Bone marrow (tissue), 2 donors: ENCODE measurements around the gene SLC27A4.
A peak's percentile ranks its signal among the peaks of the same experiment; 100 is the strongest.

ENCODE experiments used
- DNase-seq, 2 donors: peaks; one replicate each; lab custom pipeline; 2025; lab: John Stamatoyannopoulos, UW

Gene SLC27A4

DNA sequence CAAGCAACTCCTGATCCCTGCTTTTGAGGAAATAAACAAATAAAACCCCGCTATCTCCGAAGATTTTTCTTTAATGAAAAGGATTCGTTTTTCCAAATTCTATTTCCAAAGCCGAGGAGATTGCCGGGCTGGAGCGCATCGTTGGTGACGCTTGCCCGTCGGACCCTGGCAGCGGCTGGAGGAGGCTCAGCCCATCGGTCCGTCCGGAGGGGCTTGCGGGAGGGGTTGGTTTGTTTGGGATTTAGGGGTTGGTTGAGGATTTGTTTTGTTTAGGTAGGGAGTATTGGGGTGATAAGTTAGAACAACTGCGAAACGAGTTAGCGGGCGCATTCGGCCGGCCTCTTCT is 51.6 kb downstream of the SLC27A4 start:
- DNase-seq, result no peak

DNA sequence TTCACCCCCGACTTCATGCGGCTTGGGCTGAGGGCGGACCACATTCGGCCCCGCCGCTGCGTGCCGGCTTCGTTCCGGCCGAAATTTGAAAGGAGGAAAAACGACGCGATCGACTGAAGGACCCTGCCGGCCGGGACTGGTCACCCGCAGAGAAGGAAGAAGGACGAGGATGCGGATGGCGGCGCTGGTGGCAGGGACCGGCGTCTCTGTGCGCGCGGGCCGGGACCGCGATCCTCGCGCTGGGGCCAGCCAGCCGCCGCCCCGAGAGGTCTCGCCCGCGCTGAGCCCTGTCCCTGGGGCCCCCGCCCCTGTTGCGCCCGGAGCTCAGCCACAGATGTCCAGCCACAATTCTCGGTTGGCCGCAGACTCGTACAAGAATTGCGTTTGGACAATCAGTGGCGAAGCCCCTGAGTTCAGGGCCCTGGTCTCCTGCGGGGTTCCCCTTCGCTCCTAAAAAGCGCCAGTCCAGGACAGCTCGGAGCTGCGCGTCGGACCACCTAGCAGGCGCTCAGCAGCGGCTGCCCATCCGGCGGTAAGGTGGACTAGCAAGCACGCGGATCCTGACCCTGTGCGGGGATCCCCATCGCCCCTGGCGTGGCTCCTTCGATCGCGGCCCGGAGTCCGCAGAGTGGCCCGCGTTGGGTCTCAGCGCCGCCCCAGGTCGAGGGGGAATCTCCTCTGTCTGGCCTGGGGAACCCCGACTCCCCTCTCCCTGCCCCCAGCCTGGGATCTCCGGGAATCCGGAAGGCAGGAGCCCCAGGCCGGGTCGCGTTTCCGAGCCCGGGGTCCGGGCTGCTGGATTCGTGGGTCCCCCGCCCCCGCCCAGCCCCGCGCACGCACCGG is 52.2 kb downstream of the SLC27A4 start:
- no peak for DNase-seq

DNA sequence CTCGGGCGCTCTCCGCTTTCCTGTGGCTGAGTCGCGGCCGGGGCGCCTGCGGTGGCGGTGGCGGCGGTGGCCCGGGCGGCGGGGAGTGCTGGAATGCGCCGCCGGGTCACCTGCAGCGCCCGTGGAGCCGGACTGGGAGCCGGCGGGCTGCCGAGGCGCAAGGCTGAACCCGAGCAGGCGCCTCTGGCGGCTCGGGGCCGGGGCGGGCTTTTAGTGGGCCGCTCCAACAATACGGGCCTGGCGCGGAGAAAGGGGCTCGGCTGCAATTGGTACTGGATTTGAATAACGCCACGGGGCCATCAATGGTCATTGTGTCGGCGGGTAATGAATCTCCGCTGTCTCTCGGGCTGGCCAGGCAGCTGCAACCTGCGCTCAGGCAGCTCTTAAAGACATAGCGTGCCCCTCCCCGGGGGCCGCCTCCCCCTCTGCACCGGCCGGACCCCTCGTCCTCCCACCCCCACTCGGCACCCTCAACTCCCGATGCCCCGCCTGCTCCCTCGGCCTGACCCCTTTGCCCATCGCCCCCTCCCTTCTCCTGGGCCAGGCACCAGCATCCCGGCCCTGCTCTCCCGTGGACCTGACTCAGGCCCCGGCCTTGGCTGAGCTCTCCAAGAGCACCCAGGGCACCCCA is 52.9 kb downstream of the SLC27A4 start:
- no peak for DNase-seq

DNA sequence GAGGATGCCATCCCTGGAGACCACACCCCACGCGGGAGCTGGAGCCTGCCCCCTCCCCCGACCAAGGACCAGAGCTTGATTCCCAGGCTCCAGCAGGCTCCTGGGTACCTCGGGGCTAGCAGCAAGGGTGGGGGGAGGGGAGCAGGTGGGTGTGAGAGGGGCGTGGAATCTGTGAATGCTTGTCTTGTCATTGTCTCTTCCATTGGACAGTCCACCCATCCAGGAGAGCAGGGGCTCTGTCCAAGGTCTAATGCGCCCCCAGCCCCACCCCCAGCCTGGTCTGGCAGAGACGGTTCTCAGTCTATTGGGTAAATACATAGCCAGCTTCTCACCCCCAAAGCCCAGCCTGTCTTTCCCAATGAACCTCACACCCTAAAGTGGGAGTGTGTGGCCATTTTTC is 53.6 kb downstream of the SLC27A4 start:
- no peak for DNase-seq

DNA sequence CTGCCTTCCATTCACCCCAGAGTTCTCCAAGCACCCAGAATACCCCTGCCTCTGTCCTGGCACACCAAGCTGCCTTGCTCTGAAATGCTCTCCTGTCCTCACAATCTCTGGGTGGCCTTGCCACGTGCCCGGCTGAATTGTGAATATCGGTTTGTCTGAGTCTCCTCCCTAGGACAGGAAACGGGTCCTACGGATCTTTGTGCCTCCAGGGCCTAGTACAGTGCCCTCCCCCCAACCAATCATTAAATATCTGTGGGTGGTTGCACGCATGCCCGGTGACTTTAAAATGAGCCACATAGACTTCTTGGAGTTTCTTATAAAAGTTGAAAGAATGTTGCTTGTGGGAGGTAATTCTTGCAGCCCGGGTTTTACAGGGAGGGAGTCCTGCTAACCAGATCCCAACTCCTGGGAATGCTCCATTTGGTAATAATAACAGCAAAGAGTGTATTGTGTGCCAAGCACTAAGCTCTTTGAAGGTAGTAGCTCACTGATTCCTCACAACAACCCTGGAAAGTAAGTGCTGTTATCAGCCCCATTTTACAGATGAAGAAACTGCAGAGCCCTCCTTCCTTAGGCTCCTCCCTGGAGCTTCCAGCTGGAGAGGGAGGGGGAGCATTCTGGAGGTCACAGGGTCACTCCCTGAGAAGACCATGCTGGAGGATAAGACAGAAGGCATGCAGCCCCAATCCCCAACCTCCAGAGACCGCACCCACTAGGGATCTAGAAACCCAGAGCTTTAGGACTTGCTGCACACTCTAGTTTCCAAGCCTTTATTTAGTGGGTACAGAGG is 54.2 kb downstream of the SLC27A4 start:
- no peak for DNase-seq

DNA sequence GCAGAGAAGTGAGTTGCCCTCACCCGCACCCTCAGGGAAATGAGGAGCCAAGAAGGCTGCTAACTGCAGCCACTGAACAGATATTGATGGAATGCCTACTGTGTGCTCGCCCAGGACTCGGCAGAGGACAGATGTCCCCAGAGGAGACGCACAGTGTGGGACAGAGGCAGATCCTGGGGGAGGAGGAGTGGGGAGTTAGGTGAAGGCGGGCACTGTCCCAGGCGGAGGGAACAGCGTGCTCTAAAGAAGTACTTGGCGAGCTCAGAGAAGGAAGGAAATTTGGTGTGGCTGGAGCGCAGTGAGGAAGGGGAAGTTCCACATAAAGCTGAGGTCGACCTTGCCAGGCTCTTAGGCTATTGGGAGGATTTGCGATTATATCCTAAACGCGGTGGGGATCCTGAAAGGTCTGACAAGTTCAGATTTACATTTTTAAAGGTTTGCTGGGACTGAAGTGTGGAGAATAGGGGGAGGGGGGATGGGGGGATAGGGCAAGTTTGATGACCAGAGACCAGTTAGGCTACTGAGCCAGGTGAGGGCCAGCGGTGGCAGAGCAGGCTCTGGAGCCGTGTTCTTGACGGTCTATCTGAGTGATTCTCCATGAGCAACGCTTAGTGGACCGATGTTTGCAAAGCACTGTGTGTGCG is 56.8 kb downstream of the SLC27A4 start:
- DNase-seq, result peak in 1 of 2 donors; percentile 39

DNA sequence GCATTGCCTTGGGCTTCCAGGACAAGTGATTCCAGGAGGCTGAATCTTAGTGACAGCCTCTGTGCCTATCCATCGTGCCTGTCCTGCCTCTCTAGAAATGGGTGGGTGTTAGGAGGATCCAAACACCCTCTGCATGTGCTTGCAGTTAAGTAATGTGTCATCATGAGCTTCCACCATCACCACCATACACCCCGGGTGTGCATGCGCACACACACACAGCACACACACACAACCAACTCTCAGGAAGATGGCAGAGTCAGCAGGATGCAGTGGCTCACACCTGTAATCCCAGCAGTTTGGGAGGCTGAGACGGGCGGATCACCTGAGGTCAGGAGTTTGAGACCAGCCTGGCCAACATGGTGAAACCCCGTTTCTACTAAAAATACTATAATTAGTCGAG is 57.5 kb downstream of the SLC27A4 start:
- DNase-seq, result no peak

DNA sequence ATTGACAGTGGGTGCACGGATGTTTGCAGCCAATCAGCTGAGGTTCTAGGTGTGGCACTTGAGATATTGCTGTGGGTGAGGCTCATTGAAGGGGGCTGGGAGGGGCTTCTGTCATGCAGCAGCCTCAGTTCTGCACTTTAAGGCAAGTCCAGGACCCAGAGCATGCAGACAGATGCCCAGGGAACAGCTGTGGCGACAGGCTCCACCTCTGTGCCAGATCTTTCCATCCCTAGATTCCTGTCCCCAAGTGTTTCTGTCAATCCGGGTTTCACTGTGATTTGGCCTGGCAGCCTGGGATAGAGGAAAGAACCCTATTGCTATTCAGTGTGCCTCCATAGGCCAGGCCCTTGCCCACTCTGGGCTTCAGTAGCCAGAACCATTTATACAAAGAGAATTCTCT is 59.5 kb downstream of the SLC27A4 start:
- no peak for DNase-seq

DNA sequence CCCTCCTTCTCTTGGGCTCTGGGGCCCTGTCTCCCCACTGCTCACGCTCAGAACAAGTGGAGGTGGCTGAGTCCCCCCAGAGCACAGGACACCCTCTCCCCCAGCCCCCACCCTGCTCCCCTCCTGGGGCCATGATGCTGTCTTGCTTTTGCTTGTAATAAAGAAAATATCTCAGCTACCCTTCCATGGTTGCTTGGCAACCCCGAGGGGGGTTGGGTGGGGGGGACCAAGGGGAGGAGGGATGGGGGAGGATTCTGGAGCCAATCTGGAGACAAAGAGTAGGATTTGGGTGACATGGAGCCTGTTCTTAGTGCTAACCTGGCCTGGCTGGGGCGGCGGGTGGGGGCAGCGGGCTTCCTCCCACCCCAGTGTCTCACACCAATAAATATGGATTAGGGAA is 64.2 kb downstream of the SLC27A4 start:
- DNase-seq, result no peak

DNA sequence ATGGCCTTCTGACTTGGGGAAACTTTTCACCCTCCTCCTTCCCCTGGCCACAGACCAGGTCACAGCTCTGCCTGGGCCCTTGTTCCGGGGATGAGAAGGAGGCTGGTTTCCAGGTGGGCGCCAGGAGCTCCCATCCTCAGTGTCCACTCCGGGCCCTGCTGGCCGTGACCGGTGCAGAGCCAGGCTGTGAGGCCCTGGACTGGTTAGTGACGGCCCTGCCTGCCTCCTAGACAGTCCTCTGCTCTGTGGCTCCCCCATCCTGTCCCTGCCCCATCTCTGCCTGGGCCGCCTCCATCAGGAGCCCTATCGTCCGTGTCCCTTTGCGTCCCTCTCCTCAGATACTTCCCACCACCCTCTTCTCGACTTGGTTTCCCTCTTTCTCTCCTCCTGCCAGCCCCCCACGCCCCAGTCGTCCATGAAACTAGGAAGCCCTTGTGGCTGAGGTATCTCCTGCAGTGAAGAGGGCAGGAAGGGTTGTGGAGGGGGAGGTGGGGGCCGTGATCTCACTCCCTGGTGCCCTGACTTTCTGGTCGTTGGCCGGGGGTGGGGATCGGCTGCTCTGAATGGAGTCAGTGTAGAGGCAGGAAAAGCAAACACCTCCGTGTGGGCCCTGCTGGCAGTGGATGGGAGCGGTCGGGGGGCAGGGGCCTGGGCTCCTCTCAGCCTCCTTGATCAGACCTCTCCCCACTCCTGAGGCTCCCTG is 64.9 kb downstream of the SLC27A4 start:
- DNase-seq, result no peak

DNA sequence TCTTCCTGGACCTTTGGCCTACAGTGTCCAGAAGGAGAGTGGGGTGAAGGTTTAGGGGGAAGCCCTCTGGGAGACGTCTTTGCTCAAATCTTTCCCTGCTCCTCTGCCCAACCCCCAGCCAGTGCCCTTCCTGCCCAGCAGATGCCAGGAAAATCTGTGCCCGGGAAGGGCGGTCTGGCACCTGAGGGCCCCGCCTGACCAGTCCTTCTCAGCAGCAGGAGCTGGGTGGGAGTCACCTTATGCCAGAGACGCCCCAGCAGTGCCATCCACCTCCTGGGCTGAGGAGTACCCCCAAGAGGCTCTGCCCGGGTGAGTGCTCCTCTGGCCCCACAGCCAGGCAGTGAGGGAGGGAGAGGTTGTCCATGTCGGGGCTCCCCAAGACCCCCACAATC is 65.4 kb downstream of the SLC27A4 start:
- DNase-seq, result no peak

DNA sequence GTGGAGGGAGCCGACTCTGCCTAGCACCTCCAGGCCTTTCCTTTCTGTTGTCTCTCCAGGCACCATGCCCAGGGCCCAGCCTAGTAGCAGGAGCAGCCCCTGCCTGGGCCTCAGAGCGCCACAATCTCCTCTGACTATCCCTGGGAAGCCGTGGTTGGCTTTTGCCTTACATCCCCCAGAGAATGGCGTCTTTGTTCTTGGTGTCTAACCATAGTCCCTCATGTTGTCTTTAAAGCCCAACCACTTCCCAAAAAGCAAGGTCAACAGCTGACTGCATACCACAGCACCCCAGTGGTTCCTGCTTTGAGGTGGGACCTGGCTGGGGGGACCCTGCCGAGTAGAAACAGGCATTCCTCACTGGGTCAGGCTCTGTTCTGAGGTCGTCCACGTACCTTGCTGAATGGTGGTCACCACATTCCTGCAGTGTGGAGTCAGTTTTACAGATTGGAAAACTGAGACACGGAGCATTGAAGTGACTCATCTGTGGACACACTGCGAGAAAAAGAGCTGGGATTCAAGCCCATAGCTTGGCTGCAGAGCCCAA is 66.6 kb downstream of the SLC27A4 start:
- no peak for DNase-seq

DNA sequence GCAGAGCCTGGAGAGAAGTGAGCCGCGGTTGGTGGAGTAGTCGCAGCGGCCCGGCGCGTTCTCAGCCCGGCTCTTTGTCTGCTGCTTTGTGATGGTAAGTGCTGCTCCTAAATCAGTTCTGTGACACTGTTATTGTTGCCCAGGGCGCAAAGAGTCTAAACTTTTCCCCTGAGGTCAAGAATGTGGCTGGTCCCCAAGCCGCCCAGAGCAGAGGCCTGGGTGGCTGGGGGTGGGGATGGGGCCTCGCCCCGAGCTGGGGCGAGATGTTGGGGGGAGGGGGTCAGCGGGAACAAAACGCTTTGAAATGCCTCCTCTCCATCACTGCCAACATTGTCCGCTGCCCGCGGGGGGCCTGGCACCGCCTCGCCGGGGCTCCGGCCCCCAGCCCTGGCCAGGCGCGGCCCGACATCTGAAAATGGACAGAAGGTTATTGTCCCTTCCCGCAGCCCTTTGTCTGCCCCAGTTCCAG is 68.7 kb downstream of the SLC27A4 start:
- DNase-seq, result no peak

DNA sequence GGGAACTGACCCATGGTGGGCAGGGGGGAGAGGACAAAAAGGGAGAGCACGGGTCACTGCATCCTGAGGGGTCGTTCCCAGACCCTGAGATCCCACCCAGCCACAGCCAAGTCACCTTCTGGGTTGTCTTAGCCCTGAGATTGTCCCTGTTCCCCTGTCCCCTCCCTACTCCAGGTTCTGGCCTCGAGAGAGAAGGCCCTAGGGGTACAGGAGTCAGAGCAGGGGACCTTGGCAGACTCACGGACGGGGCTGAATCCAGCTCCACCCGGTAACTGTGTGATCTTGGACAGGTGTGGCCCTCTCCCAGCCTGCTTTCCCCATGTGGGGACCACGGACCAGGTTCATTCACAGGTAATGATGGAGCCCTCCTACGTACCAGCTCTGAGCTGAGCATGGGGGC is 69.1 kb downstream of the SLC27A4 start:
- DNase-seq, result no peak

DNA sequence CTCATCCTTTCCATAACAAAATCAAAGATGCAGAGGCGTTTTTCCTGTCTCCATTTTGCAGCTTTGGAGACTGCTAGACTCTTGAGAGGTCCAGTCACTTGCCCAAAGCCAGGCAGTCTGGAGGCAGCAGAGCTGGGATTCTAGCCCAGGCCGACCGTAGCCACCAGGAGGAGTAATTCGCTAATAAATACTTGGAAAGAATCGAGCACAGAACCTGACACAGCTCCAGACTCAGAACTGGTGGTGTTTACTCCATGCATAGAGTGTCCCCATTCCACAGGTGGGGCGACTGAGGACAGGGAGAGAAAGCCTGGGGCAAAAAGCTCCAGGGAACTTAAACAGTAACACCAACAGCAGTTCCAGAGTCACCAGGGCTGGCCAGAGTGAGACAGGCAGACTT is 69.7 kb downstream of the SLC27A4 start:
- no peak for DNase-seq
